GM18858 (cell line): ENCODE results near the gene TUT7.
"Not testable (repeated sequence)": the region's sequence is repeated elsewhere in the genome, so short reads cannot be mapped to it uniquely, and the experiment has no call there.

ENCODE experiments used
- ATAC-seq: cut with Tn5 transposase; IDR thresholded peaks from one replicate; pipeline ENCODE4 v1.9.1; 2021; ENCODE audit not compliant: unreplicated experiment

The TUT7 gene

DNA sequence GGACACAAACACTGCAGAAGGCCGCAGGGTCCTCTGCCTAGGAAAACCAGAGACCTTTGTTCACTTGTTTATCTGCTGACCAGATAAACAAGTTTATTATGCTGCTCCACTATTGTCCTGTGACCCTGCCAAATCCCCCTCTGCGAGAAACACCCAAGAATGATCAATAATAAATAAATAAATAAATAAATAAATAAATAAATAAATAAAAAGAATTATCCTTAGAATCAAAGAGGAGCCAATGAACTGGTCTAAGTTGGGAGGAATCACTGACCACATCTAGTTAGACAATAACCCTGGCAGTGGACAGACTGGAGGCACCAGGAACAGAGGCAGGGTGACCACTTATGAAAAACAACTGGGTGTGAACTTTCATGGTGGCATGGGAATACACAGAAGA is 41.3 kb downstream of the TUT7 start:
- ATAC-seq, result not testable (repeated sequence)

DNA sequence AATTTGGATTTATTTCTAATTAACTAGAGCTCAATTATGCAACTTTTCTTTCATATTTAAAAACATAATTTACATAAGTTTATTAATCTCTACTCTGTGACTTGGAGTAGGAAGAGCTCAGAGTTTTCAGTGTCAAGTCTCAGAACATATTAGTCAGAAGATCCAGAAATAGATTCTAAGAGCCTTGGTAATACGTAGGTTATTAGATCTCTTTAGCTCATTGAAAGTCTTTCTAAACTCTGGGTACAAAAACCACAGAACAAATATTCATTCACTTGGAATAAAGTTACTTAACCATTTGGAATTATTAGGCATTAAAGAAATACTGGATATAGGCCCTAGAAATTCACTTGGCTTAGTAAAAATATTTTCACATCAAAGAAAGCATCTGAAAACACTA is 45.5 kb downstream of the TUT7 start:
- ATAC-seq, result no peak

DNA sequence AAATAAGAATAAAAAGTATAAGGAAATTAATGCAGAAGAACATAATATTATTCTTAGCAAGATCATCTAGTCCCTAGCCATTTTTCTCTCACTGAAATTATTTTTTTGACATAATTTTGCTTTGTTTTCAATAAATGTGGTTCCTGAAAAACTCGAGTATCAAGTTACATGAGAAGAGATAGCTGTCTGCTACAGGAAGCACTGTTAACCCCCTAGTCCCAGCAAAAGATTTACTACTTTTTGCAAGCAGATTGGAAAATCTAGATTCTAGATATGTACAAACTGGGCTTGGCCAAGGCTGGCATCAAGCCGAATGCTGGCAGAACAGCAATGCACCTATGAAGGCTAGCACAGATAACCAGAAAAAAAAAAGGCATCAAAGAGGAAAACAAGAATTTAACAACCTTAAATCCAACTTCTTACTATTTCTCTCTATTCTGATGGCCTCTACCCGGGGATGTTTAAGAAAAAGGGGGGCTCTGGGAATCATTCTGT is 49.9 kb downstream of the TUT7 start:
- ATAC-seq, result no peak

DNA sequence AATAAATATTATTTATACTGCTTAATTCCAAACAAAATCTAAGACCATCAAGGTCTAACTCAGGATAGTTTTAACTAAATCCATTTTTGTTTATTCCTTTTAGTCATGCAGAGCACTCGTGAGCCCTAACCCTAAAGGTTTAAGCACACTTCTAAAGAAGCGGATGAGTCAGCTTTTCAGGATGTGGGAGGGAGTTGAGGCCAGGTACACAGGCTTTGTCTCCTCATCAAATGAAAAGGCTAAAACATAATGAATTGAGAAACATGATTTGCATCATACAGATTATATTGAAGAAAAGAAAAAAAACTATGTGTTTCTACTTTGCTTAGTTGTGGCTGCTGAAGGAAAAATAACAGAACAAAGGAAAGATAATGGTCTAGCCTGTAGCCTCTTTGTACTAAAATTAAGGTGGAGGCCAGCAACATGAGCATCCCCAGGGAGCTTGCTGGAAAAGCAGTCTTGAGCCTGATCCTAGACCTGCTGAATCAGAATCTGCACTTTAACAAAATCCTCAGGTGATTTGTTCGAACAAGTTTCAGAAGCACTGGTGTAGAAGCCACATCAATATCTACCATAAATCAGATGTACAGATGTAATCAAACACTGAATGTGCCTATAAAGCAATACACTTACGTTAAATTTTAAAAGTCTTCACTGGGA is 50.8 kb downstream of the TUT7 start:
- no peak for ATAC-seq

DNA sequence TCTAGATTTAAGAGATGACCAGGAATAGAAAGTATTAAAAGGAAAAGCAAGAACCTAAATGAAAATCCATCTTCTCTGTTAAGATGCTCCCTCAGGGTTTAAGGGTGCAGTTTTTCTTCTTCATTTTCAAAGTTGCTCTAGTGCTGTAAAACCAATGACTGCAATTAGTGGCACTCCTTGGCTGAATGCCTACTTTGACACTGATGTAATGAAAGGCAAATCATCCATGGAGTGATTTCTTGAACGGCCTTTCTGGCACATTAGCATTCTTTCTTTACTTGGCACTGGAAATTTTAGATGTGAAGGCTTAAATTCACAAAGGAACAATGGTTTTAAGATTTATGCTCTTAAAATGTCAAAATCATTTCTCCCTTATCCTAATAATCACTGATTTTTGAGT is 52.5 kb downstream of the TUT7 start:
- ATAC-seq, result no peak

DNA sequence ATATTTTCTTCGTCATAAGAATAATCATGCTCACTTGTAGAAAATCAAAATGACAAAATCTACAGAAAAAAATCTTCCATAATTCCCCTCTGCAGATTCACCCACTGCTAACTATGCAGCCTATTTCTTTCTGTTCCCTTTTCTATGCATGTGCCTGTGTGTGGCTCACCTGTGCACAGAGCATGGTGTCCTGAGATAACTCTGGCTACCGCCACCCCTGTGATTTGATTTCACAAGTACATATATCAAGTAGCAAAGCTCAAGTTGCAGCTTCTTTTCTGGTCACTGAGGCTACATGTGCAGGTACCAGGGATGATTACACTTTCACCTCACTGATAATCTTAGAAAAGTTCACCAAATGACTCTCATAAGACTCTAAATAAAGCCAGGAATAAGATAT is 53.5 kb downstream of the TUT7 start:
- ATAC-seq, result no peak

DNA sequence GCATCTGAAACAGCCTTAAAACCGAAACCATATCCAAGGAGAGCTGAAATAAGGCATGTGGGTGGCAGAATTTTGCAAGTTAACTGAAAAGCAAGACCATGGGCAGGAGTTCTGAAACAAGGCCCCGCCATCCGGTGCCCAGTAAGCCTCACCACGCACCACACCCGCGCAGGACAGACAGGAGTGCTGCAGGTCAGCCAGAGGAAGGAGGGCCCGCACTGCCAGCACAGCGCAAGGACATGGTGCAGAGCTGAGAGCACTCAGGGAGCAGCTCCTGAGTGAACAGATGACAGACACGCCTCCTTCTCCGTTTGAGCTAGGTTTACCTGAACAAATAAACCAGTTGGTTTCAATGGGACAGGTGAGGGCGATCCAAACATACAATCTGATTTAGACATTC is 55.3 kb downstream of the TUT7 start:
- no peak for ATAC-seq

DNA sequence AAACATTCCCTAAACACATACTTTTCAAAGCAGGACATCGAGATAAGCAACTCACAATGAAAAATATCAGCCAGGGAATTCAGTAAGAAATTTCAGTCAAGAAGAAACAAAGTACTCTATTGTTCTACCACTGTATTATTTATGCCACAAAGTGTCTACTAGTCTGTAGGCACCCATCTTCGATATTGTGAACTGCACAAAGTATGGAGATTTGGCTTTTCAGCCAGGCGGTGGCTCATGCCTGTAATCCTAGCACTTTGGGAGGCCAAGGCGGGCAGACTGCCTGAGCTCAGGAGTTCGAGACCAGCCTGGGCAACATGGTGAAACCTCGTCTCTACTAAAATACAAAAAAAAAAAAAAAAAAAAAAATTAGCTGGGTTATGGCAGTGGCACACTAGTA is 63.9 kb downstream of the TUT7 start:
- not testable (repeated sequence) for ATAC-seq

DNA sequence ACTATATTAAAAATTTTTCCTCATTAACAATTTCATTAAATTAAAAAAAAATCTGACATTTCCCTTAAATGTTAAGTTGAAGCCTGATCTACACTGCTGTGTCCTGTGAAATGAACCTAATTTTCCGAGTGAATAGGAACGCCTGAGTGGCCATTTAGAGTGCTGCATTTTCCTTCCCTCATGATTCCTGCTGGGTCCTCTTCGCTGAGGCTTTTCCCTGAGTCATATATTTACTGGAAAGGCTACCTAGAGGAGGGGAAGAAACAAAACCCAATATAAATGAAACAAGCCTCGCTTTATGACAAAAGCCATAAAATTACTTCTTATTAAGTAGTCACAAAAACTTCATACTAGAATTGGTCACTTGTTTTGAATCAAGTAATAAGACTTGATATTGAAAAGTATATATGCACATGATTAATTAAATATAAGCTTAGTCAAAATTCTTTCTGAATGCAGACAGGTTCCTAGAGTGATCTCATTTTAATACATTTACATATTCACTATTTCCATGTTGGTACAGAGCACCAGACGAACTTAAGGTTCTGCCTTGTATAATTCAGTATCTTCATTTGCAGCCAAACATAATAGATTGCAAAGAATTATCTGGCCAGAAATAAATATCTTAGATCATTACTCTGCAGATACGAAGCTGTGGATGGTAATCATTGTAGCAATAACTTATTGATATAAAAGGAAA is 65.6 kb downstream of the TUT7 start:
- ATAC-seq, result no peak

DNA sequence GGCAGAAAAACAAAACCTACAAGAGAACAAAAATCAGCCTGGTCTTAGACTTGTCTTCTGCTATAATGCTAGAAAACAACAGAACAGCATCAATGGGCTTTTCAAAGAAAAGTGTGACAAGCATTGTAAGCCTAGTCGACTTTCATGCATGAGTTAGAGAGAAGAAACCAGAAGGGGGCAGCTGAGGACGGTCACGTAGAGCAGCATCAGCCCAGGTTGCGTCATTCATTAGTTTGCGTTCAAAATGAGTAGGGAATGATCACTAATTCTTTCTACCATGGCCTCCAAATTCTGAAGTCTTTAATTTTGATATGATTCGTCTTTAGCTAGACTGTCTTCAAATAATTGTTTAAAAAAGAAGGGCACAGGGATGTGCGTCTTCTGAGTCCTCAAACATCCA is 67.2 kb downstream of the TUT7 start:
- no peak for ATAC-seq

DNA sequence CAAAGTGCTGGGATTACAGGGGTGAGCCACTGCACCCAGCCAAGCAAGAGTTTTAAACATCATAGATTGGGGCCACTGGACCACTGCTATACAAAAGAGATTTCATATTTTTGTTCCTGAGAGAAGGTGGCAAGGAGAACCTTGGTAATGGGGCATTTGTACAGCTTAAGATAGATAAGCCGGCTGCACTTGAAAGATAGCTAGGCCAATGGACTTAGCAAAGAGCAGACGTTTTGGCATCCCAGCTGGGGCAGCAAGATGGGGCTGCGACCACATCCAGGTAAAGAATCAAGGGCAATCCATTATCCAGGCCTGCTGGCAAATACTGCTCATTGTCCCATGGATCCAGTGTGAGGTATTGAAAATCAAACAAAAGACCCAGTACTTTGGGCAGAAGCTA is 67.9 kb downstream of the TUT7 start:
- ATAC-seq, result no peak

DNA sequence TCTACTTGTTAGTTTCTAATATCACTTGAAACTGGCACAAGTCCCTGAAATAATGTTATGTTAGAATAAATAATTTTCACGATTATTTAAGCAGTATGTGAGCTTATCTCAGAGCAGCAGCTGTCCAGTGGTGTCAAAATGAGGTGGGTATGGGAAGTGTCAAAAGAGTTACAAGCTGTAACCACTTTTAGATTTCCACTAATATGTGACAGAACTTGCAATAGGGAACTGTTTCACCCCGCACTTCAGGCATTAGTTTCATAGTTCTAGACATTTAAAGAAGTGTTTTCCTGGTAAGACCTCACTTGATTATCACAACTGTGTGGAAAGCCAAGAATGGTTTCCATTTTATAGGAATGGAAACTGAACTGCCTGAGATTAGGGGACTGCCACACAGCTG is 68.9 kb downstream of the TUT7 start:
- no peak for ATAC-seq

DNA sequence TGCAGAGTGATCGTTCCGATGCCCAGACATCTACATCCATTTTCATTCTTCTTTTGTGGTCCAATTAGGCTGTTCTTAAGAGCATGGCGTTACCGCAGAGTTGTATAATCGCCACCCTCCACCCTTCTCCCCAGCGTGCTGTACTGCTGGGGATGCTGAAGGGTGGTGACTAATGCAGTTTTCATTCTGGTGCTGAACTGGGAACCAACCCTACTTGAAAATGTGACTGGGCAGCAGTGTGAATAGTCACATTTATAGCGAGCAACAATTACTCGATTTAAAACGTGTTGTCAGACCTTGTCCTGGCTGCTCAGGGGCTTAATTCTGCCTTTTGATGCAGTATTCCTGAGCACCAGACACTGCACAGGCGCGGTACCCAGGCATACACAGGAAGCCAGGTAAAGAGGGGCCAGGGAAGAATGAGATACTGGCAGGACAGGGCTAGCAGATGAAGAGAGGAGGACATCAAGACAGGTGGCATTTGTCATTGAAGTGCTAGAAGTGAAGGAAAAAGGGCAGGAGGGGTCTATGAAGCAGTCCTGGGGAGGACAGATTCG is 71.2 kb downstream of the TUT7 start:
- peak; percentile 12 for ATAC-seq

DNA sequence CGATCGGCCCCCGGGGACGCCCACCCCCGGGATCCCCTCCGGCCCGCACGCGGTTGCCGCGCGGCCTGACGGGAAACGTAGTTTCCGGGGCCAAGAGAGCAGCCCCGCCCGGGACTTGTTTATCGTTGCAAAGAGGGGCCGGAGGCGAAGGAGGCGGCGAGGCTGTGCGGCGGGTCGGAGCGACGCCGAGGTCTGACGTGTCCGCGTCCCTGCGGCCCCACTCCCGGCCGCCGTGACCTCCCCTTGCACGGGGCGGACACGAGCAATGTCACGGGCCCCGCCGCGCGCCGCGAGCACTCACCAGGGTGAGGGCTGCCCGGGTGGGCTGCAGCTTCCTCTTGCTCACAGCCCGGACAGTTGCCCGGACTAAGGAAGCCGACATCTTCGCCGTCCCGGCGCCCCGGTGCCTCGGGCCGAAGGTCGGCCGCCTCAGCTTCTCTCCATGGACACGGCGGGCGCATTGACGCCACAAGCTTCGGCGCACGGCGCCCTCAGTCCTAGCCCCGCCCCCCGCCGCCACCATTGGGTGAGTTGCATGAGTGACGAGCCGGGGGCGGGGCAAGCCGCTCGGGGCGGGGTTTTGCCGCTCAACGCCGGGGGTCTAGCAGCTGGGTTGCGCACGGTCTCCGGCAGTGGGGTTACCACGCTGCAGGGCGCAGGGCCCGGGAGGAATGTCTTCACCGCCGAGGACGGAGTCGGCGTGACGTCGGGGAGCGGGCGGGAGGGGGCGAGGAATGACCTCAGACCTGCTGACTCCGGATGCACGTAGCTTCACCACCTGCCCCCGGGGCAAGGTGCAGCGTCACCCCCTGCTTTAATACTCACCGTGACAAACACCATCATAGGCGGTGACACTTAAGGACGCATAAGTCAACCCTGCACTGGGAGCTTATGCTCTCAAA is 71.9 kb downstream of the TUT7 start, which contains the start of gene ISCA1:
Gene ISCA1 (minus strand): TSS at position 462 of the 902 bp plus-strand sequence. CDS start 80 bp downstream, at position 382.
- peak; percentile 58 for ATAC-seq

DNA sequence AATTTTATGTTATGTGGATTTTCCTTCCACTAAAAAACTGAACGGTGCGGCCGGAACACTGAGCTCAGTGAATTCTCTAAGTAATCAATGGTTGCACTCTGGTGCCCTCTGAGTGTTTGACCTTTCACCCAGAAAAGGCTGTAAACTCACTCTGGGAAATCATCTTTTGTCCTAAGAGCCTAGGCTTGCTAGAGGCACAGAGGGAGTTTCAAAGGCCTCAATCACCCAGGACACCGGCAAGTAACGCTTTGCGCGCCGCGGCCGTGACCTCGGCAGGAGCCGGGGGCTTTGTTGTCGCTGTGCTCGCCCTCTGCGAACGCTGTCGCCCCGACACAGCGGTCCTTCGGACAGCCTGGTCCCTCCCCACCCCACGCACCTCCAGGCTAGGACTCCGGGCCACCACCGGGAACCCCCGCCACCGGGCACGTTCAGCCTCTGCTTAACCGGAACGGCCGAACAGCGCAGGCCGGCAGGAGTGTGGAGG is 72.6 kb downstream of the TUT7 start:
- no peak for ATAC-seq

DNA sequence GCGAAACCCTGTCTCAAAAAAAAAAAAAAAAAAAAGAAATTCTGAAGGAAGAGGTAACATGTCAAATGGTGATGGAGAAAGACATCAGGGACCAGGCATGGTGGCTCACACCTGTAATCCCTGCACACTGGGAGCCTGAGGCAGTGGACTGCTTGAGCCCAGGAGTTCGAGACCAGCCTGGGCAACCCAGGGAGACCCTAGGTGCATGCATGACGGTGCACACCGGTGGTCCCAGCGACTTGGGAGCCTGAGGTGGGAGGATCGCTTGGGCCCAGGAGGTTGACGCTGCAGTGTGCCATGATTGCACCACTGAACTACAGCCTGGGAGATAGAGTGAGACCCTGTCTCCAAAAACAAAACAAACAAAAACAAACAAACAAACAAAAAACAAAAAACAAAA is 73.6 kb downstream of the TUT7 start:
- no peak for ATAC-seq

DNA sequence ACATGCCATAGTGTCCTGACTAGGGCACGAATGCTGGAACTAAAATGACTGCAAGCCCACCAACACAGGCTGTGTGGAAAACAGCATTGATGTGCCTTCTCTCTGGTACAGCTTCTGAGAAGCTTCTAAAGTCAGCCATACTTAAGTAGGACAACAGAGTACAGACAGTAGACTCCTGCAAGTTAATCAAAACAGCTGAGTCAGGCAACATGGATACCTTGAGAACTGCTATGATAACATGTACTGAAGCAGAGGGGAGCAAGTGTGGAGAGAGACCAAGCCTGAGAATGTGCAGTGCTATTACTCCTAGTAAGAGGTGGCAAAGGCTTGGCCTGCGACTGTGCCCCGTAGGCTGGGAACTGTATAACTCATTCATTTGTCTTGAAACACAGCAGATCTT is 74.4 kb downstream of the TUT7 start:
- ATAC-seq, result no peak

DNA sequence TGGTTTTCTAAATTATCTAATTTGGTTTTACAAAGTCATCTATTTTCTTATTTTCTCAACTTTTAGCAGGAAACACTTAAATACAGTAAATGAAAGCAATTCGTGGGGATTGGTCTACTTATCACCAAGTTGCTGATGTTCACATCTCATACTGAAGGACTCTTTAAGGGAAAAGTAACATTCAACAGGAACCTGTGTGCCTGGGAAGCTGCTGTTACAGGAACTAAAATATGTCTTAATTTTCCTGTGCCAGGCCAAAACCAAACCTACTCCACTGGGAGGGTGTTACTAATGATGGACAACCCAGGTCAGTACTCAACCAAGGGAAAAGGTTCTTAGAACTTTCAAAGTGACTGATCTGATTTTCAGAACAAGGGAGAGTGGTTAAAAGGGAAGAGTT is 77.1 kb downstream of the TUT7 start:
- ATAC-seq, result no peak

DNA sequence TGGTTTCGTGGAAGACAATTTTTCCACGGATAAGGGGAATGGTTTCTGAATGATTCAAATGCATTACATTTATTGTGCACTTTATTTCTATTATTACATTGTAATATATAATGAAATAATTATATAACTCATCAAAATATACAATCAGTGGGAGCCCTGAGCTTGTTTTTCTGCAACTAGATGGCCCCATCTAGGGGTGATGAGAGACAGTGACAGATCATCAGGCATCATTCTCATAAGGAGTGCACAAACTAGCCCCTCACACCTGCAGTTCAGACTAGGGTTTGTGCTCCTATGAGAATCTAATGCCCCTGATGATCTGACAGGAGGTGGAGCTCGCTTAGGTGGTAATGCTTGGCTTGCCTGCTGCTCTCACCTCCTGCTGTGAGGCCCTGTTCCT is 78.2 kb downstream of the TUT7 start:
- ATAC-seq, result no peak

DNA sequence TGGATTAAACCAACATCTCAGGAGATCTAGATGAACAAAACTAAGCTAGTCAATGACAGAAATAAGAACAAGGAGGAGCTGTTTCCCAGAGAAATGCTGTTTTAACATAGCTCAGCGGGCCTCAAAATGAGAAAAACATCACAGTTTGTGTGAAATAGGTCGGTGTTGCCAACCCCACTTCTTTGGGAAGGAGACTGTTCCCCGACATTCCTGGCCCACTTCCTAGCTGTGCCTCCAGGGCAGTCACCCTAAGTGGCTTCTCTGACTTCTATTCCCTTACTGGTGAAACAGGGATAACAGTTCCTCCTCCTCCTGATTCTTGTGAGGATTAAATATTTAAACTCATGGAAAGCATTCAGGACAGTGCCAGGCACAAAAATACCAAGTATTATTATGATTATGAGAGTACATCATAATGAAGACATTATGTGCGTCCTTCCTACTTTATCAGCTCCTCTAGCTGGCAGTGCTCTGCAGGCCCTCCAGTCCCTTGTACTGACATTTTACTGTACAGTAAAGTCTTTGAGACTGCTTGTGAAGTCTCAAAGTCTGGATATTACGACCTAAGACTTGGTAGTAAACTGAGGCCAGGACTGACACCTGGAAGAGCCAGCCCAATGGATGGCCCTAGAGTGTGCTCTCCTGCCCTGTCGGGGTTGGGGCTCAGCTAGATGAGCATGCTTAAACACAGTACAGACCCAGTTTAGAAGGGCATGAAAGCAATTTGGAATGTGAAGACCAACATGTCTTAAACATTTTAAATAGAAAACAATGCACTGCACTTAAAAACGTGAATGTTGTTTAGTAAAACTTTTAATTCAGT is 79.2 kb downstream of the TUT7 start:
- ATAC-seq, result no peak
